ENCODE measurements around the gene GRHPR.

- no peak for TF ChIP-seq ZNF384 (IDR thresholded peaks at IDR 0.05; ENCODE audit: borderline replicate concordance, low read depth, low read length)
- no peak for TF ChIP-seq POLR2AphosphoS2 (IDR thresholded peaks at IDR 0.05; ENCODE audit: low read depth, low read length)
- TF ChIP-seq, protein P1, sequence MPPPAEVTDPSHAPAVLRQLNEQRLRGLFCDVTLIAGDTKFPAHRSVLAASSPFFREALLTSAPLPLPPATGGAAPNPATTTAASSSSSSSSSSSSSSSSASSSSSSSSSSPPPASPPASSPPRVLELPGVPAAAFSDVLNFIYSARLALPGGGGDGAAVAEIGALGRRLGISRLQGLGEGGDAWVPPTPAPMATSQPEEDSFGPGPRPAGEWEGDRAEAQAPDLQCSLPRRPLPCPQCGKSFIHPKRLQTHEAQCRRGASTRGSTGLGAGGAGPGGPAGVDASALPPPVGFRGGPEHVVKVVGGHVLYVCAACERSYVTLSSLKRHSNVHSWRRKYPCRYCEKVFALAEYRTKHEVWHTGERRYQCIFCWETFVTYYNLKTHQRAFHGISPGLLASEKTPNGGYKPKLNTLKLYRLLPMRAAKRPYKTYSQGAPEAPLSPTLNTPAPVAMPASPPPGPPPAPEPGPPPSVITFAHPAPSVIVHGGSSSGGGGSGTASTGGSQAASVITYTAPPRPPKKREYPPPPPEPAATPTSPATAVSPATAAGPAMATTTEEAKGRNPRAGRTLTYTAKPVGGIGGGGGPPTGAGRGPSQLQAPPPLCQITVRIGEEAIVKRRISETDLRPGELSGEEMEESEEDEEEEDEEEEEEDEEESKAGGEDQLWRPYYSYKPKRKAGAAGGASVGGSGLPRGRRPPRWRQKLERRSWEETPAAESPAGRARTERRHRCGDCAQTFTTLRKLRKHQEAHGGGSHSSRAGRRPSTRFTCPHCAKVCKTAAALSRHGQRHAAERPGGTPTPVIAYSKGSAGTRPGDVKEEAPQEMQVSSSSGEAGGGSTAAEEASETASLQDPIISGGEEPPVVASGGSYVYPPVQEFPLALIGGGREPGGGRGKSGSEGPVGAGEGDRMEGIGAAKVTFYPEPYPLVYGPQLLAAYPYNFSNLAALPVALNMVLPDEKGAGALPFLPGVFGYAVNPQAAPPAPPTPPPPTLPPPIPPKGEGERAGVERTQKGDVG (CRISPR knock-in tag; IDR thresholded peaks at IDR 0.05), result no peak
- no peak for TF ChIP-seq BHLHE40 (IDR thresholded peaks at IDR 0.05; ENCODE audit: borderline replicate concordance in 1 of 2, low read depth in 2 of 2, low read length in 1 of 2)
- TF ChIP-seq, protein P2, sequence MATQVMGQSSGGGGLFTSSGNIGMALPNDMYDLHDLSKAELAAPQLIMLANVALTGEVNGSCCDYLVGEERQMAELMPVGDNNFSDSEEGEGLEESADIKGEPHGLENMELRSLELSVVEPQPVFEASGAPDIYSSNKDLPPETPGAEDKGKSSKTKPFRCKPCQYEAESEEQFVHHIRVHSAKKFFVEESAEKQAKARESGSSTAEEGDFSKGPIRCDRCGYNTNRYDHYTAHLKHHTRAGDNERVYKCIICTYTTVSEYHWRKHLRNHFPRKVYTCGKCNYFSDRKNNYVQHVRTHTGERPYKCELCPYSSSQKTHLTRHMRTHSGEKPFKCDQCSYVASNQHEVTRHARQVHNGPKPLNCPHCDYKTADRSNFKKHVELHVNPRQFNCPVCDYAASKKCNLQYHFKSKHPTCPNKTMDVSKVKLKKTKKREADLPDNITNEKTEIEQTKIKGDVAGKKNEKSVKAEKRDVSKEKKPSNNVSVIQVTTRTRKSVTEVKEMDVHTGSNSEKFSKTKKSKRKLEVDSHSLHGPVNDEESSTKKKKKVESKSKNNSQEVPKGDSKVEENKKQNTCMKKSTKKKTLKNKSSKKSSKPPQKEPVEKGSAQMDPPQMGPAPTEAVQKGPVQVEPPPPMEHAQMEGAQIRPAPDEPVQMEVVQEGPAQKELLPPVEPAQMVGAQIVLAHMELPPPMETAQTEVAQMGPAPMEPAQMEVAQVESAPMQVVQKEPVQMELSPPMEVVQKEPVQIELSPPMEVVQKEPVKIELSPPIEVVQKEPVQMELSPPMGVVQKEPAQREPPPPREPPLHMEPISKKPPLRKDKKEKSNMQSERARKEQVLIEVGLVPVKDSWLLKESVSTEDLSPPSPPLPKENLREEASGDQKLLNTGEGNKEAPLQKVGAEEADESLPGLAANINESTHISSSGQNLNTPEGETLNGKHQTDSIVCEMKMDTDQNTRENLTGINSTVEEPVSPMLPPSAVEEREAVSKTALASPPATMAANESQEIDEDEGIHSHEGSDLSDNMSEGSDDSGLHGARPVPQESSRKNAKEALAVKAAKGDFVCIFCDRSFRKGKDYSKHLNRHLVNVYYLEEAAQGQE (IDR thresholded peaks at IDR 0.05; ENCODE audit: low read depth, low read length), result no peak
- no peak for TF ChIP-seq JUNB (IDR thresholded peaks at IDR 0.05)
- TF ChIP-seq POLR2A (IDR thresholded peaks at IDR 0.05; ENCODE audit: low read depth, low read length), result no peak
- no peak for TF ChIP-seq PKNOX1 (IDR thresholded peaks at IDR 0.05)
Measured at GRCh38 chr9:37399336-37399735, 23.2 kb upstream of the GRHPR start.

All from GM12878 (cell line).